Measurements from ENCODE around the gene PRR23B. TPM values are rescaled to one million over a fixed set of nuclear protein-coding genes. Genes with fewer than 3 reads are reported as not detected.
A peak's percentile ranks its signal among the peaks of the same experiment; 100 is the strongest.

Gene PRR23B
- total RNA-seq, 1 experiment from 2014 or later: not detected

GRCh38 chr3:138987181-138987580 lies 33.5 kb downstream of the PRR23B start:
- Histone ChIP-seq H3K4me3 (no peak overlapping the region), H3K36me3 (no peaks in the 10 kb centered on the region), H3K9me3 (no peaks in the 10 kb centered on the region), H3K27me3 (peaks cover 3% of the 10 kb centered on the region; the same call in 1 of the 2 replicates)
- no peak for DNase-seq

GRCh38 chr3:138985932-138986331 lies 34.8 kb downstream of the PRR23B start:
- no peak for DNase-seq
- Histone ChIP-seq H3K27me3 (no peaks in the 10 kb centered on the region), H3K9me3 (no peaks in the 10 kb centered on the region), H3K4me3 (no peak overlapping the region), H3K36me3 (no peaks in the 10 kb centered on the region)

- Histone ChIP-seq H3K27me3 (no peaks in the 10 kb centered on the region), H3K9me3 (no peaks in the 10 kb centered on the region), H3K4me3 (no peak overlapping the region), H3K36me3 (no peaks in the 10 kb centered on the region)
- DNase-seq: no peak
Measured at GRCh38 chr3:138984816-138985215, 35.9 kb downstream of the PRR23B start.

GRCh38 chr3:138976047-138976446 lies 44.7 kb downstream of the PRR23B start:
- Histone ChIP-seq H3K27me3 (no peaks in the 10 kb centered on the region), H3K4me3 (no peak overlapping the region), H3K36me3 (no peaks in the 10 kb centered on the region), H3K9me3 (no peaks in the 10 kb centered on the region)
- DNase-seq: no peak

- DNase-seq: no peak
- Histone ChIP-seq H3K27me3 (no peaks in the 10 kb centered on the region), H3K9me3 (no peaks in the 10 kb centered on the region), H3K4me3 (no peak overlapping the region), H3K36me3 (no peaks in the 10 kb centered on the region)
Measured at GRCh38 chr3:138975351-138975750, 45.4 kb downstream of the PRR23B start.

GRCh38 chr3:138974462-138974861 lies 46.3 kb downstream of the PRR23B start:
- no peak overlapping the region for H3K4me3 ChIP-seq
- DNase-seq: peak; percentile 75
- no peaks in the 10 kb centered on the region for H3K9me3 ChIP-seq
- H3K36me3 ChIP-seq: no peaks in the 10 kb centered on the region
- H3K27me3 ChIP-seq: no peaks in the 10 kb centered on the region

- DNase-seq: no peak
- Histone ChIP-seq H3K27me3 (no peaks in the 10 kb centered on the region), H3K36me3 (no peaks in the 10 kb centered on the region), H3K9me3 (no peaks in the 10 kb centered on the region), H3K4me3 (no peak overlapping the region)
Measured at GRCh38 chr3:138972941-138973340, 47.8 kb downstream of the PRR23B start.

- H3K4me3 ChIP-seq: no peak overlapping the region
- H3K36me3 ChIP-seq: no peaks in the 10 kb centered on the region
- DNase-seq: no peak
- H3K27me3 ChIP-seq: no peaks in the 10 kb centered on the region
- H3K9me3 ChIP-seq: no peaks in the 10 kb centered on the region
Measured at GRCh38 chr3:138971766-138972320, 48.9 kb downstream of the PRR23B start.

Other genes starting within 250 kb of the PRR23B start
- 40.9 and 45.6 TPM in 2 replicates for gene PIK3CB, start 186.0 kb downstream of the PRR23B start, total RNA-seq (2014; rRNA removed; shearing (Covaris generic); ENCODE audit: low replicate concordance)
- not detected in 2 replicates for gene FOXL2, start 73.8 kb downstream of the PRR23B start, total RNA-seq (2014; rRNA removed; shearing (Covaris generic); ENCODE audit: low replicate concordance)
- gene FOXL2NB, start 73.7 kb downstream of the PRR23B start, total RNA-seq (2014; rRNA removed; shearing (Covaris generic); ENCODE audit: low replicate concordance): not detected in 2 replicates
- gene PRR23A, start 14.7 kb downstream of the PRR23B start, total RNA-seq (2014; rRNA removed; shearing (Covaris generic); ENCODE audit: low replicate concordance): not detected in 2 replicates
- not detected in 2 replicates for gene PRR23C, start 24.0 kb upstream of the PRR23B start, total RNA-seq (2014; rRNA removed; shearing (Covaris generic); ENCODE audit: low replicate concordance)